HEK293 (cell line): ENCODE data around the gene RAC3.

ENCODE experiments used
- GFI1B ChIP-seq: fragments of 450-650 bp; formaldehyde crosslinking; IDR thresholded peaks from 2 replicates; pipeline ENCODE4 v1.5.1; 2016; ENCODE audit warnings: missing biosample characterization, missing genetic modification characterization
- OSR2 ChIP-seq: fragments of 450-650 bp; formaldehyde crosslinking; IDR thresholded peaks from 2 replicates; pipeline ENCODE4 v1.5.1; 2016; ENCODE audit warnings: missing biosample characterization, missing genetic modification characterization
- WT1 ChIP-seq: fragments of 450-650 bp; formaldehyde crosslinking; IDR thresholded peaks from 2 replicates; pipeline ENCODE4 v1.5.1; 2016; ENCODE audit warnings: missing biosample characterization, missing genetic modification characterization
- ZBTB17 ChIP-seq: fragments of 450-650 bp; formaldehyde crosslinking; IDR thresholded peaks from 2 replicates; pipeline ENCODE4 v1.5.1; 2016; ENCODE audit warnings: missing biosample characterization, missing genetic modification characterization
- ZBTB21 ChIP-seq: fragments of 450-650 bp; formaldehyde crosslinking; IDR thresholded peaks from 2 replicates; pipeline ENCODE4 v1.5.1; 2017; ENCODE audit warnings: missing biosample characterization, missing genetic modification characterization
- ZBTB8A ChIP-seq: fragments of 450-650 bp; formaldehyde crosslinking; IDR thresholded peaks from 2 replicates; pipeline ENCODE4 v1.5.1; 2016; ENCODE audit warnings: missing biosample characterization, missing genetic modification characterization
- ZNF140 ChIP-seq: fragments of 450-650 bp; formaldehyde crosslinking; IDR thresholded peaks from 2 replicates; pipeline ENCODE4 v1.5.1; 2016; ENCODE audit warnings: missing biosample characterization, missing genetic modification characterization
- ZNF146 ChIP-seq: fragments of 450-650 bp; formaldehyde crosslinking; IDR thresholded peaks from 2 replicates; pipeline ENCODE4 v1.5.1; 2016; ENCODE audit warnings: missing biosample characterization, missing genetic modification characterization
- ZNF157 ChIP-seq: fragments of 450-650 bp; formaldehyde crosslinking; IDR thresholded peaks from 2 replicates; pipeline ENCODE4 v1.5.1; 2016; ENCODE audit warnings: missing biosample characterization, missing genetic modification characterization
- ZNF184 ChIP-seq: fragments of 450-650 bp; IDR thresholded peaks from 2 replicates; pipeline ENCODE4 v1.5.1; 2018; ENCODE audit warnings: missing biosample characterization, mild to moderate bottlenecking, missing genetic modification characterization
- ZNF221 ChIP-seq: fragments of 450-650 bp; formaldehyde crosslinking; IDR thresholded peaks from 2 replicates; pipeline ENCODE4 v1.5.1; 2017; ENCODE audit warnings: missing biosample characterization, missing genetic modification characterization, borderline replicate concordance
- ZNF23 ChIP-seq: fragments of 450-650 bp; formaldehyde crosslinking; IDR thresholded peaks from 2 replicates; pipeline ENCODE4 v1.5.1; 2016; ENCODE audit warnings: missing biosample characterization, missing genetic modification characterization, borderline replicate concordance
- ZNF426 ChIP-seq: fragments of 450-650 bp; formaldehyde crosslinking; IDR thresholded peaks from 2 replicates; pipeline ENCODE4 v1.5.1; 2017; ENCODE audit warnings: missing biosample characterization, missing genetic modification characterization, mild to moderate bottlenecking, inconsistent platforms, moderate library complexity
- ZNF48 ChIP-seq: fragments of 450-650 bp; formaldehyde crosslinking; IDR thresholded peaks from 2 replicates; pipeline ENCODE4 v1.5.1; 2016; ENCODE audit warnings: missing biosample characterization, missing genetic modification characterization
- ZNF514 ChIP-seq: fragments of 450-650 bp; formaldehyde crosslinking; IDR thresholded peaks from 2 replicates; pipeline ENCODE4 v1.5.1; 2016; ENCODE audit warnings: missing biosample characterization, missing genetic modification characterization
- ZNF548 ChIP-seq: fragments of 450-650 bp; formaldehyde crosslinking; IDR thresholded peaks from 2 replicates; pipeline ENCODE4 v1.5.1; 2016; ENCODE audit warnings: missing biosample characterization, missing genetic modification characterization
- ZNF670 ChIP-seq: fragments of 450-650 bp; formaldehyde crosslinking; IDR thresholded peaks from 2 replicates; pipeline ENCODE4 v1.5.1; 2016; ENCODE audit warnings: missing biosample characterization, missing genetic modification characterization, low read depth
- ZNF76 ChIP-seq: fragments of 450-650 bp; formaldehyde crosslinking; IDR thresholded peaks from 2 replicates; pipeline ENCODE4; 2016; ENCODE audit warnings: low read depth, missing biosample characterization, missing genetic modification characterization, borderline replicate concordance
- ZNF785 ChIP-seq: fragments of 450-650 bp; formaldehyde crosslinking; IDR thresholded peaks from 2 replicates; pipeline ENCODE4 v1.5.1; 2016; ENCODE audit warnings: missing biosample characterization, missing genetic modification characterization
- TF ChIP-seq, protein P1 (sequence below): fragments of 450-650 bp; formaldehyde crosslinking; IDR thresholded peaks from 2 replicates; pipeline ENCODE4 v1.5.1; 2016; ENCODE audit warnings: missing biosample characterization, missing genetic modification characterization
- TF ChIP-seq, protein P2 (sequence below): fragments of 450-650 bp; formaldehyde crosslinking; IDR thresholded peaks from 2 replicates; pipeline ENCODE4 v1.5.1; 2016; ENCODE audit warnings: missing biosample characterization, missing genetic modification characterization
- TF ChIP-seq, protein P3 (sequence below): fragments of 450-650 bp; formaldehyde crosslinking; IDR thresholded peaks from 2 replicates; pipeline ENCODE4 v1.5.1; 2016; ENCODE audit warnings: missing biosample characterization, missing genetic modification characterization
- TF ChIP-seq, protein P4 (sequence below): fragments of 450-650 bp; formaldehyde crosslinking; conservative IDR thresholded peaks from 2 replicates; pipeline ENCODE4 v1.5.1; 2016; ENCODE audit warnings: low read depth, missing biosample characterization, missing genetic modification characterization
- TF ChIP-seq, protein P5 (sequence below): fragments of 450-650 bp; formaldehyde crosslinking; IDR thresholded peaks from 2 replicates; pipeline ENCODE4 v1.5.1; 2016; ENCODE audit warnings: missing biosample characterization, missing genetic modification characterization
- TF ChIP-seq, protein P6 (sequence below): fragments of 450-650 bp; formaldehyde crosslinking; IDR thresholded peaks from 2 replicates; pipeline ENCODE4 v1.5.1; 2016; ENCODE audit warnings: missing biosample characterization, missing genetic modification characterization

RAC3 gene

DNA sequence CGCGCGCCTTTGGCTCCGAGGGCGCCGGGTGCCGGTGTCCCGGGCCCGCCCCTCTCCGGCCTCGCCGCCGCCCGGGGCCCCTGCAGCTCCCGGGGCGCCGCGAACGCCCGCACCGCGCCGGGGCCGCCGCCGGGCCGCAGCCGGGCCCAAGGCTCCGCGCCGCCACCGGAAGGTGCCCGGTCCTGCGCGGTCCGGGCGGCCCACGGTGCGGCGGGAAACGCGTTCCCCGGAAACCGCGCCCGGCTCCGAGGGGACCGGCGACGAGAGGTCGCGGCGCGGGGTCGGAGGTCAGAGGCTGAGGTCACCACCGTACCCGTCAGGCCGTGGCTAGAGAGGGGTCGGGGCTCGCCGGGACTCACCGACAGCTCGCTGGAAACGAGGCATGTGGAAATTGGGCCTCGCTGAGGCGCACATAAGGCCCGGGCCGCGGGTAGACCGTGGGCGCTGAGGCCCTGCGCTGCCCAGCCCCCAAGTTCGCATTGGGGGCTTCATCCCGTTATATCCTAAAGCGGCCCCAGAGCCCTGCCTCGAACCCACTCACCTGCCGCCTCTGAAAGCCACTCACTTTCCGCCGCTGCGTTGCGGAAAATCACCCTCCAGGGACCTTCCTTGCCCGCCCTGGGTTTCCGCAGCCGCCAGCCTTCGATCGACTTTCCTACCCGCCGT lies 34.3 kb downstream of the RAC3 start, which contains the start of gene DUS1L (continued):
- TF ChIP-seq, protein P1, sequence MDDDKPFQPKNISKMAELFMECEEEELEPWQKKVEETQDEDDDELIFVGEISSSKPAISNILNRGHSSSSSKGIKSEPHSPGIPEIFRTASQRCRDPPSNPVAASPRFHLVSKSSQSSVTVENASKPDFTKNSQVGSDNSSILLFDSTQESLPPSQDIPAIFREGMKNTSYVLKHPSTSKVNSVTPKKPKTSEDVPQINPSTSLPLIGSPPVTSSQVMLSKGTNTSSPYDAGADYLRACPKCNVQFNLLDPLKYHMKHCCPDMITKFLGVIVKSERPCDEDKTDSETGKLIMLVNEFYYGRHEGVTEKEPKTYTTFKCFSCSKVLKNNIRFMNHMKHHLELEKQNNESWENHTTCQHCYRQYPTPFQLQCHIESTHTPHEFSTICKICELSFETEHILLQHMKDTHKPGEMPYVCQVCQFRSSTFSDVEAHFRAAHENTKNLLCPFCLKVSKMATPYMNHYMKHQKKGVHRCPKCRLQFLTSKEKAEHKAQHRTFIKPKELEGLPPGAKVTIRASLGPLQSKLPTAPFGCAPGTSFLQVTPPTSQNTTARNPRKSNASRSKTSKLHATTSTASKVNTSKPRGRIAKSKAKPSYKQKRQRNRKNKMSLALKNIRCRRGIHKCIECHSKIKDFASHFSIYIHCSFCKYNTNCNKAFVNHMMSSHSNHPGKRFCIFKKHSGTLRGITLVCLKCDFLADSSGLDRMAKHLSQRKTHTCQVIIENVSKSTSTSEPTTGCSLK (tag by site-specific recombination): no peak
- TF ChIP-seq ZNF785 (tag by site-specific recombination) (peak; percentile 91; the same call in 1 of the 2 replicates), ZNF184 (tag by site-specific recombination) (no peak), ZNF76 (tag by site-specific recombination) (peak; percentile 84), ZNF548 (no peak), ZNF140 (tag by site-specific recombination) (no peak), ZBTB8A (tag by site-specific recombination) (peak; percentile 53; the same call in 1 of the 2 replicates), ZNF48 (tag by site-specific recombination) (no peak), ZBTB17 (tag by site-specific recombination) (0 out of 2 replicates have a peak, but pooled peaks have one; percentile 22), ZNF514 (tag by site-specific recombination) (no peak), ZNF670 (tag by site-specific recombination) (no peak), ZNF221 (tag by site-specific recombination) (0 out of 2 replicates have a peak, but pooled peaks have one; percentile 63), ZNF23 (tag by site-specific recombination) (no peak), ZBTB21 (tag by site-specific recombination) (no peak), GFI1B (peak; percentile 31; the same call in 1 of the 2 replicates), ZNF426 (no peak), WT1 (tag by site-specific recombination) (peak; percentile 51), OSR2 (tag by site-specific recombination) (peak; percentile 26; the same call in 1 of the 2 replicates), ZNF146 (peak; percentile 74), ZNF157 (tag by site-specific recombination) (no peak)
- TF ChIP-seq, protein P2, sequence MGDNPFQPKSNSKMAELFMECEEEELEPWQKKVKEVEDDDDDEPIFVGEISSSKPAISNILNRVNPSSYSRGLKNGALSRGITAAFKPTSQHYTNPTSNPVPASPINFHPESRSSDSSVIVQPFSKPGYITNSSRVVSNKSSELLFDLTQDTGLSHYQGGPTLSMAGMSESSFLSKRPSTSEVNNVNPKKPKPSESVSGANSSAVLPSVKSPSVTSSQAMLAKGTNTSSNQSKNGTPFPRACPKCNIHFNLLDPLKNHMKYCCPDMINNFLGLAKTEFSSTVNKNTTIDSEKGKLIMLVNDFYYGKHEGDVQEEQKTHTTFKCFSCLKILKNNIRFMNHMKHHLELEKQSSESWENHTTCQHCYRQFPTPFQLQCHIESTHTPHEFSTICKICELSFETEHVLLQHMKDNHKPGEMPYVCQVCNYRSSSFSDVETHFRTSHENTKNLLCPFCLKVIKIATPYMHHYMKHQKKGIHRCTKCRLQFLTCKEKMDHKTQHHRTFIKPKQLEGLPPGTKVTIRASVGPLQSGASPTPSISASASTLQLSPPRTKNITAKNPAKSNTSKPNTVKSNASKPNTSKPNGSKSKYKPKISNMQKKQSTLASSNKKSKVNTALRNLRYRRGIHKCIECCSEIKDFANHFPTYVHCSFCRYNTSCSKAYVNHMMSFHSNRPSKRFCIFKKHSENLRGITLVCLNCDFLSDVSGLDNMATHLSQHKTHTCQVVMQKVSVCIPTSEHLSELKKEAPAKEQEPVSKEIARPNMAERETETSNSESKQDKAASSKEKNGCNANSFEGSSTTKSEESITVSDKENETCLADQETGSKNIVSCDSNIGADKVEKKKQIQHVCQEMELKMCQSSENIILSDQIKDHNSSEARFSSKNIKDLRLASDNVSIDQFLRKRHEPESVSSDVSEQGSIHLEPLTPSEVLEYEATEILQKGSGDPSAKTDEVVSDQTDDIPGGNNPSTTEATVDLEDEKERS (tag by site-specific recombination): no peak
- TF ChIP-seq, protein P3, sequence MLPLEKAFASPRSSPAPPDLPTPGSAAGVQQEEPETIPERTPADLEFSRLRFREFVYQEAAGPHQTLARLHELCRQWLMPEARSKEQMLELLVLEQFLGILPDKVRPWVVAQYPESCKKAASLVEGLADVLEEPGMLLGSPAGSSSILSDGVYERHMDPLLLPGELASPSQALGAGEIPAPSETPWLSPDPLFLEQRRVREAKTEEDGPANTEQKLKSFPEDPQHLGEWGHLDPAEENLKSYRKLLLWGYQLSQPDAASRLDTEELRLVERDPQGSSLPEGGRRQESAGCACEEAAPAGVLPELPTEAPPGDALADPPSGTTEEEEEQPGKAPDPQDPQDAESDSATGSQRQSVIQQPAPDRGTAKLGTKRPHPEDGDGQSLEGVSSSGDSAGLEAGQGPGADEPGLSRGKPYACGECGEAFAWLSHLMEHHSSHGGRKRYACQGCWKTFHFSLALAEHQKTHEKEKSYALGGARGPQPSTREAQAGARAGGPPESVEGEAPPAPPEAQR (tag by site-specific recombination): peak; percentile 61; the same call in 1 of the 2 replicates
- TF ChIP-seq, protein P4, sequence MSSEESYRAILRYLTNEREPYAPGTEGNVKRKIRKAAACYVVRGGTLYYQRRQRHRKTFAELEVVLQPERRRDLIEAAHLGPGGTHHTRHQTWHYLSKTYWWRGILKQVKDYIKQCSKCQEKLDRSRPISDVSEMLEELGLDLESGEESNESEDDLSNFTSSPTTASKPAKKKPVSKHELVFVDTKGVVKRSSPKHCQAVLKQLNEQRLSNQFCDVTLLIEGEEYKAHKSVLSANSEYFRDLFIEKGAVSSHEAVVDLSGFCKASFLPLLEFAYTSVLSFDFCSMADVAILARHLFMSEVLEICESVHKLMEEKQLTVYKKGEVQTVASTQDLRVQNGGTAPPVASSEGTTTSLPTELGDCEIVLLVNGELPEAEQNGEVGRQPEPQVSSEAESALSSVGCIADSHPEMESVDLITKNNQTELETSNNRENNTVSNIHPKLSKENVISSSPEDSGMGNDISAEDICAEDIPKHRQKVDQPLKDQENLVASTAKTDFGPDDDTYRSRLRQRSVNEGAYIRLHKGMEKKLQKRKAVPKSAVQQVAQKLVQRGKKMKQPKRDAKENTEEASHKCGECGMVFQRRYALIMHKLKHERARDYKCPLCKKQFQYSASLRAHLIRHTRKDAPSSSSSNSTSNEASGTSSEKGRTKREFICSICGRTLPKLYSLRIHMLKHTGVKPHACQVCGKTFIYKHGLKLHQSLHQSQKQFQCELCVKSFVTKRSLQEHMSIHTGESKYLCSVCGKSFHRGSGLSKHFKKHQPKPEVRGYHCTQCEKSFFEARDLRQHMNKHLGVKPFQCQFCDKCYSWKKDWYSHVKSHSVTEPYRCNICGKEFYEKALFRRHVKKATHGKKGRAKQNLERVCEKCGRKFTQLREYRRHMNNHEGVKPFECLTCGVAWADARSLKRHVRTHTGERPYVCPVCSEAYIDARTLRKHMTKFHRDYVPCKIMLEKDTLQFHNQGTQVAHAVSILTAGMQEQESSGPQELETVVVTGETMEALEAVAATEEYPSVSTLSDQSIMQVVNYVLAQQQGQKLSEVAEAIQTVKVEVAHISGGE (tag by site-specific recombination): peak; percentile 99
- TF ChIP-seq, protein P5, sequence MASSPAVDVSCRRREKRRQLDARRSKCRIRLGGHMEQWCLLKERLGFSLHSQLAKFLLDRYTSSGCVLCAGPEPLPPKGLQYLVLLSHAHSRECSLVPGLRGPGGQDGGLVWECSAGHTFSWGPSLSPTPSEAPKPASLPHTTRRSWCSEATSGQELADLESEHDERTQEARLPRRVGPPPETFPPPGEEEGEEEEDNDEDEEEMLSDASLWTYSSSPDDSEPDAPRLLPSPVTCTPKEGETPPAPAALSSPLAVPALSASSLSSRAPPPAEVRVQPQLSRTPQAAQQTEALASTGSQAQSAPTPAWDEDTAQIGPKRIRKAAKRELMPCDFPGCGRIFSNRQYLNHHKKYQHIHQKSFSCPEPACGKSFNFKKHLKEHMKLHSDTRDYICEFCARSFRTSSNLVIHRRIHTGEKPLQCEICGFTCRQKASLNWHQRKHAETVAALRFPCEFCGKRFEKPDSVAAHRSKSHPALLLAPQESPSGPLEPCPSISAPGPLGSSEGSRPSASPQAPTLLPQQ: peak; percentile 85
- TF ChIP-seq, protein P6, sequence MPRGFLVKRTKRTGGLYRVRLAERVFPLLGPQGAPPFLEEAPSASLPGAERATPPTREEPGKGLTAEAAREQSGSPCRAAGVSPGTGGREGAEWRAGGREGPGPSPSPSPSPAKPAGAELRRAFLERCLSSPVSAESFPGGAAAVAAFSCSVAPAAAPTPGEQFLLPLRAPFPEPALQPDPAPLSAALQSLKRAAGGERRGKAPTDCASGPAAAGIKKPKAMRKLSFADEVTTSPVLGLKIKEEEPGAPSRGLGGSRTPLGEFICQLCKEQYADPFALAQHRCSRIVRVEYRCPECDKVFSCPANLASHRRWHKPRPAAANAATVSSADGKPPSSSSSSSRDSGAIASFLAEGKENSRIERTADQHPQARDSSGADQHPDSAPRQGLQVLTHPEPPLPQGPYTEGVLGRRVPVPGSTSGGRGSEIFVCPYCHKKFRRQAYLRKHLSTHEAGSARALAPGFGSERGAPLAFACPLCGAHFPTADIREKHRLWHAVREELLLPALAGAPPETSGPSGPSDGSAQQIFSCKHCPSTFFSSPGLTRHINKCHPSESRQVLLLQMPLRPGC: no peak
